ENCODE results near the gene LEP. TPM values are rescaled to one million over a fixed set of nuclear protein-coding genes. Genes with fewer than 3 reads are reported as not detected.

The LEP gene
- total and polyA plus RNA-seq, 2 donors (not counting 1 experiment from before 2014, with no cell fraction given): not detected

- ChIA-PET POLR2A (no interaction called here), CTCF (no interaction called here)
- Histone ChIP-seq H3K9me3 (ENCODE audit: control extremely low read depth in 1 of 3, control insufficient read depth in 2 of 3, insufficient read depth in 1 of 3, low read length in 2 of 3) (peaks cover 0 to 6% (median 0%) of the 10 kb centered on the region in 3 donors), H3K4me1 (ENCODE audit: control insufficient read depth in 2 of 2, insufficient read depth in 2 of 2, low read length in 2 of 2) (no peaks in the 10 kb centered on the region), H2AFZ (ENCODE audit: insufficient read depth, low read depth, low read length, poor library complexity, severe bottlenecking) (no peak overlapping the region), H3K27me3 (replicated peaks in 1 of 4; ENCODE audit: control extremely low read depth in 1 of 4, control insufficient read depth in 3 of 4, insufficient read depth in 4 of 4, low read length in 3 of 4) (peaks cover 0 to 5% (median 2%) of the 10 kb centered on the region in 4 experiments), H3K36me3 (replicated peaks in 1 of 2; ENCODE audit: control extremely low read depth in 1 of 2, control insufficient read depth in 1 of 2, extremely low read depth in 1 of 2, insufficient read depth in 2 of 2, low read length in 1 of 2) (no peaks in the 10 kb centered on the region), H3K4me3 (ENCODE audit: control extremely low read depth in 1 of 5, extremely low read depth in 1 of 5, insufficient read depth in 1 of 5, low read depth in 2 of 5, low read length in 4 of 5) (no peak overlapping the region), H4K20me1 (ENCODE audit: control insufficient read depth, insufficient read depth, low read length, poor library complexity, severe bottlenecking) (no peaks in the 10 kb centered on the region), H3K79me2 (ENCODE audit: control insufficient read depth, insufficient read depth, low read length) (no peaks in the 10 kb centered on the region), H3K9ac (ENCODE audit: low read length) (no peak overlapping the region), H3K4me2 (replicated peaks; ENCODE audit: low read depth, low read length, poor library complexity, severe bottlenecking) (no peak overlapping the region), H3K27ac (ENCODE audit: low read length in 2 of 2) (no peak overlapping the region)
- Mint-ChIP-seq H3K4me1 (no peaks in the 10 kb centered on the region), H3K27ac (no peak overlapping the region), H3K9me3 (ENCODE audit: insufficient read depth) (no peaks in the 10 kb centered on the region), H3K27me3 (peaks cover 20% of the 10 kb centered on the region), H3K4me3 (no peak overlapping the region)
- TF ChIP-seq EZH2 (IDR thresholded peaks at IDR 0.05; ENCODE audit: borderline replicate concordance, insufficient read depth, low read depth, low read length, poor library complexity, severe bottlenecking) (no peak), CTCF (IDR thresholded peaks at IDR 0.05) (no peak)
- no peak for DNase-seq
- intact Hi-C loops (cut with micrococcal nuclease): no loop called here
- 90% methylated on average over 4 of the region's 7 CpGs for WGBS (ENCODE audit: insufficient coverage)
- no peak for ATAC-seq (ENCODE audit: low read depth)
These were observed 6.6 kb downstream of the LEP start for GRCh38 chr7:128247640-128248194.

GRCh38 chr7:128251337-128251736 lies 10.3 kb downstream of the LEP start:
- Histone ChIP-seq H3K36me3 (replicated peaks in 1 of 2; ENCODE audit: control extremely low read depth in 1 of 2, control insufficient read depth in 1 of 2, extremely low read depth in 1 of 2, insufficient read depth in 2 of 2, low read length in 1 of 2) (no peaks in the 10 kb centered on the region), H3K9me3 (ENCODE audit: control extremely low read depth in 1 of 3, control insufficient read depth in 2 of 3, insufficient read depth in 1 of 3, low read length in 2 of 3) (peaks cover 0 to 3% (median 0%) of the 10 kb centered on the region in 3 donors), H3K4me2 (replicated peaks; ENCODE audit: low read depth, low read length, poor library complexity, severe bottlenecking) (no peak overlapping the region), H3K79me2 (ENCODE audit: control insufficient read depth, insufficient read depth, low read length) (no peaks in the 10 kb centered on the region), H2AFZ (ENCODE audit: insufficient read depth, low read depth, low read length, poor library complexity, severe bottlenecking) (no peak overlapping the region), H3K27ac (ENCODE audit: low read length in 2 of 2) (no peak overlapping the region), H3K9ac (ENCODE audit: low read length) (no peak overlapping the region), H4K20me1 (ENCODE audit: control insufficient read depth, insufficient read depth, low read length, poor library complexity, severe bottlenecking) (no peaks in the 10 kb centered on the region), H3K27me3 (replicated peaks in 1 of 4; ENCODE audit: control extremely low read depth in 1 of 4, control insufficient read depth in 3 of 4, insufficient read depth in 4 of 4, low read length in 3 of 4) (peaks cover 0 to 3% (median 1%) of the 10 kb centered on the region in 4 experiments), H3K4me3 (ENCODE audit: control extremely low read depth in 1 of 5, extremely low read depth in 1 of 5, insufficient read depth in 1 of 5, low read depth in 2 of 5, low read length in 4 of 5) (no peak overlapping the region), H3K4me1 (ENCODE audit: control insufficient read depth in 2 of 2, insufficient read depth in 2 of 2, low read length in 2 of 2) (no peaks in the 10 kb centered on the region)
- Mint-ChIP-seq H3K9me3 (ENCODE audit: insufficient read depth) (no peaks in the 10 kb centered on the region), H3K4me3 (no peak overlapping the region), H3K4me1 (no peaks in the 10 kb centered on the region), H3K27ac (no peak overlapping the region), H3K27me3 (peaks cover 11% of the 10 kb centered on the region)
- ATAC-seq (ENCODE audit: low read depth) (no peak), DNase-seq (no peak)
- CTCF ChIA-PET: no interaction called here
- no CpG with 5 or more reads among the region's 4 CpGs for whole genome bisulfite sequencing (ENCODE audit: insufficient coverage)
- POLR2A ChIA-PET: no interaction called here
- no peak for TF ChIP-seq CTCF (IDR thresholded peaks at IDR 0.05)
- intact Hi-C loops (cut with micrococcal nuclease): no loop called here

Data from B cell (primary cell).